H1 (cell line): ENCODE results near the gene DFFB. TPM values are rescaled to one million over a fixed set of nuclear protein-coding genes. Genes with fewer than 3 reads are reported as not detected.

Source experiments
- CHD2 ChIP-seq: IDR thresholded peaks from 2 replicates; pipeline ENCODE4 v1.6.1; 2012; ENCODE audit warnings: low read length, improper control_type of control experiment
- polyA plus RNA-seq, 7 experiments: library from polyadenylated mRNA; depleted of rRNA in 3 of 7; stranded (reverse) in 5 of 7; unstranded in 2 of 7; fragments of >200 nt in 5 of 7; fragments of 200-250 nt in 2 of 7; gene quantifications; 1 replicate in 5 of 7; 2 replicates in 1 of 7; 4 replicates in 1 of 7; pipeline versions ENCODE4 v1.2.1 to v1.2.3, GENCODE V29; 2011 to 2013; ENCODE audit warnings: missing spikeins in 2 of 7, mixed read lengths in 2 of 7
- total RNA-seq: library from RNA; stranded (reverse); fragmentation: NEBNext Ultra II Directional; extraction: Animal tissue kit (Norgen Biotek cat#: 25700); gene quantifications from 2 replicates; pipeline ENCODE4 v1.2.1, GENCODE V29; 2021

DFFB gene
- total and polyA plus RNA-seq, 2 of the 8 experiments (the other 6 are each of a cell fraction or from before 2014, with no cell fraction given) = 8.6 to 11.9 TPM

DNA sequence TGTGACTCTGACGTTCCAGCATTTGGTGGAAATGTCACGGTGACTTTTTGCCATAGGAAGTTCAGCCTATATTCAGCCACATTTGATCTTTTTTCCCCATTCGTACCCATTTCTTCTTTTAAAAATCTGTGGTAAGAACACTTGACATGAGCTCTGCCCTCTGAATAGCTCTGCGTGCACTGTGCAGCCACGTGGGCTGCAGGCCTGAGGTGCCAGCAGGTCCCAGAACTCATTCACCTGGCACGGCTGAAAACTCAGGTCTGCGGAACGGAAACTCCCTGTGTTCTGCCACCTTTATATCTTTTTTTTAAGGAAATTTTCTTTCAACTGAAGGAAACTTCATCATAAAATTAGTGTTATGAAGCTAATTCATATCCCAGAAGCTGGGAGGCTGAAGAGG lies 28.9 kb upstream of the DFFB start (continued):
- TF ChIP-seq CHD2 = no peak
